ENCODE data around the gene SERPINE2. TPM values are rescaled to one million over a fixed set of nuclear protein-coding genes. Genes with fewer than 3 reads are reported as not detected.

Gene SERPINE2
- total RNA-seq, 4 donors from 2014 or later: 4.9 to 37.4 (median 15.8) TPM

GRCh38 chr2:224038830-224039079 lies 331 bp downstream of the SERPINE2 start:
- Histone ChIP-seq H3K36me3 (no peaks in the 10 kb centered on the region), H3K4me1 (peaks cover 0 to 18% (median 8%) of the 10 kb centered on the region in 4 donors), H3K27ac (peak overlapping the region in 3 of 4 donors; percentile 17 to 48 (median 32)), H3K27me3 (peaks cover 53% of the 10 kb centered on the region), H3K9me3 (no peaks in the 10 kb centered on the region), H3K4me3 (peak overlapping the region; percentile 5 to 62 (median 58))
- no peak for DNase-seq
- TF ChIP-seq POLR2A (IDR thresholded peaks at IDR 0.05) (no peak), CTCF (IDR thresholded peaks at IDR 0.05) (no peak), EP300 (IDR thresholded peaks at IDR 0.05; ENCODE audit: low read depth) (no peak), POLR2AphosphoS5 (IDR thresholded peaks at IDR 0.05) (no peak)
- intact Hi-C loops (cut with DNase I; ENCODE audit: low total_unique reads) (no loop called here), in situ Hi-C loops (cut with MboI; ENCODE audit: low pct_ligation_motif_present in 1 of 4, low pct_unique_long_range_greater_than_20kb in 1 of 4, low sequenced_read_pairs in 3 of 4) (no loop called here)
- WGBS, 2 donors (ENCODE audit: low coverage in 1 of 2): 1% methylated on average over 16 of the region's 35 CpGs; no CpG with 5 or more reads in 1 of the 2 donors

GRCh38 chr2:224038049-224038829 lies 847 bp downstream of the SERPINE2 start:
- Histone ChIP-seq H3K27ac (peak overlapping the region in 2 of 4 donors; percentile 17 to 48), H3K36me3 (no peaks in the 10 kb centered on the region), H3K27me3 (peaks cover 53% of the 10 kb centered on the region), H3K4me3 (peak overlapping the region; percentile 5 to 62 (median 58)), H3K9me3 (no peaks in the 10 kb centered on the region), H3K4me1 (peaks cover 0 to 18% (median 8%) of the 10 kb centered on the region in 4 donors)
- intact Hi-C loops (cut with DNase I; ENCODE audit: low total_unique reads): no loop called here
- in situ Hi-C loops (cut with MboI; ENCODE audit: low pct_ligation_motif_present in 1 of 4, low pct_unique_long_range_greater_than_20kb in 1 of 4, low sequenced_read_pairs in 3 of 4): no loop called here
- TF ChIP-seq CTCF (IDR thresholded peaks at IDR 0.05) (no peak), EP300 (IDR thresholded peaks at IDR 0.05; ENCODE audit: low read depth) (no peak), POLR2A (IDR thresholded peaks at IDR 0.05) (no peak), POLR2AphosphoS5 (IDR thresholded peaks at IDR 0.05) (no peak)
- WGBS, 2 donors (ENCODE audit: low coverage in 1 of 2): 4 to 6% methylated on average over 13 to 17 of the region's 36 CpGs
- peak; percentile 15 for DNase-seq

GRCh38 chr2:224036731-224037361 lies 2.2 kb downstream of the SERPINE2 start:
- 75 to 83% methylated on average over 5 to 6 of the region's 6 CpGs for WGBS, 2 donors (ENCODE audit: low coverage in 1 of 2)
- peaks cover 0 to 18% (median 8%) of the 10 kb centered on the region in 4 donors for H3K4me1 ChIP-seq
- no peak for TF ChIP-seq CTCF (IDR thresholded peaks at IDR 0.05)
- TF ChIP-seq POLR2AphosphoS5 (IDR thresholded peaks at IDR 0.05): no peak
- no peak for TF ChIP-seq EP300 (IDR thresholded peaks at IDR 0.05; ENCODE audit: low read depth)
- no peak for TF ChIP-seq POLR2A (IDR thresholded peaks at IDR 0.05)
- no peaks in the 10 kb centered on the region for H3K9me3 ChIP-seq
- H3K36me3 ChIP-seq: no peaks in the 10 kb centered on the region
- H3K27ac ChIP-seq: no peak overlapping the region
- no peak for DNase-seq
- intact Hi-C loops (cut with DNase I; ENCODE audit: low total_unique reads) (no loop called here), in situ Hi-C loops (cut with MboI; ENCODE audit: low pct_ligation_motif_present in 1 of 4, low pct_unique_long_range_greater_than_20kb in 1 of 4, low sequenced_read_pairs in 3 of 4) (no loop called here)
- H3K4me3 ChIP-seq: no peak overlapping the region
- H3K27me3 ChIP-seq: peaks cover 52% of the 10 kb centered on the region

- Histone ChIP-seq H3K9me3 (no peaks in the 10 kb centered on the region), H3K4me1 (peaks cover 0 to 11% (median 5%) of the 10 kb centered on the region in 4 donors), H3K27ac (no peak overlapping the region), H3K36me3 (no peaks in the 10 kb centered on the region), H3K4me3 (no peak overlapping the region), H3K27me3 (peaks cover 26% of the 10 kb centered on the region)
- DNase-seq: no peak
- in situ Hi-C loops (cut with MboI; ENCODE audit: low pct_ligation_motif_present in 1 of 4, low pct_unique_long_range_greater_than_20kb in 1 of 4, low sequenced_read_pairs in 3 of 4) (no loop called here), intact Hi-C loops (cut with DNase I; ENCODE audit: low total_unique reads) (no loop called here)
- TF ChIP-seq POLR2A (IDR thresholded peaks at IDR 0.05) (no peak), POLR2AphosphoS5 (IDR thresholded peaks at IDR 0.05) (no peak), CTCF (IDR thresholded peaks at IDR 0.05) (no peak)
- WGBS, 2 donors (ENCODE audit: low coverage in 1 of 2): 77 to 80% methylated on average over 5 of the region's 5 CpGs
Measured at GRCh38 chr2:224034017-224034416, 5.1 kb downstream of the SERPINE2 start.
